Midbrain (tissue), 1 donor: ENCODE data around the gene HPCAL1.

Source experiments
- DNase-seq: peaks from one replicate; lab custom pipeline; 2025; lab: John Stamatoyannopoulos, UW

Gene HPCAL1

GRCh38 chr2:10425699-10426098, 123.0 kb downstream of the HPCAL1 start:
- DNase-seq, result no peak

- DNase-seq, result no peak
These were observed 124.3 kb downstream of the HPCAL1 start for GRCh38 chr2:10426726-10427617.

GRCh38 chr2:10427618-10427949, 124.9 kb downstream of the HPCAL1 start:
- no peak for DNase-seq

GRCh38 chr2:10428355-10428754, 125.7 kb downstream of the HPCAL1 start:
- DNase-seq, result no peak

- no peak for DNase-seq
These were observed 126.2 kb downstream of the HPCAL1 start for GRCh38 chr2:10428924-10429323.

- no peak for DNase-seq
These were observed 128.3 kb downstream of the HPCAL1 start for GRCh38 chr2:10430886-10431622.

GRCh38 chr2:10431797-10432196, 129.1 kb downstream of the HPCAL1 start:
- DNase-seq, result no peak

- no peak for DNase-seq
These were observed 129.8 kb downstream of the HPCAL1 start for GRCh38 chr2:10432311-10433181.

- DNase-seq, result no peak
These were observed 130.7 kb downstream of the HPCAL1 start for GRCh38 chr2:10433264-10433946.

GRCh38 chr2:10433947-10434885, 131.5 kb downstream of the HPCAL1 start:
- DNase-seq, result no peak

- peak; percentile 67 for DNase-seq
These were observed 132.4 kb downstream of the HPCAL1 start for GRCh38 chr2:10434886-10435819.

GRCh38 chr2:10435820-10436204, 133.1 kb downstream of the HPCAL1 start:
- no peak for DNase-seq

GRCh38 chr2:10436583-10437110, 133.9 kb downstream of the HPCAL1 start:
- no peak for DNase-seq

GRCh38 chr2:10437806-10438205, 135.1 kb downstream of the HPCAL1 start:
- DNase-seq, result no peak

GRCh38 chr2:10438688-10439087, 136.0 kb downstream of the HPCAL1 start:
- no peak for DNase-seq

GRCh38 chr2:10439185-10439879, 136.6 kb downstream of the HPCAL1 start:
- DNase-seq, result no peak

- DNase-seq, result no peak
These were observed 137.3 kb downstream of the HPCAL1 start for GRCh38 chr2:10439971-10440370.

- no peak for DNase-seq
These were observed 138.0 kb downstream of the HPCAL1 start for GRCh38 chr2:10440736-10441135.

- no peak for DNase-seq
These were observed 139.2 kb downstream of the HPCAL1 start for GRCh38 chr2:10441948-10442347.
